ENCODE data around the gene PXMP2. TPM values are rescaled to one million over a fixed set of nuclear protein-coding genes. Genes with fewer than 3 reads are reported as not detected.

The PXMP2 gene
- total and polyA plus RNA-seq, 4 donors: 43.8 to 259 (median 135) TPM

- DNase-seq (ENCODE audit: low spot score): no peak
- TF ChIP-seq RXRA (IDR thresholded peaks at IDR 0.05) (no peak), CTCF (IDR thresholded peaks at IDR 0.05; ENCODE audit: low read depth, low read length, missing input control) (no peak), FOXA1 (IDR thresholded peaks at IDR 0.05) (no peak), EGR1 (IDR thresholded peaks at IDR 0.05; ENCODE audit: low read depth in 2 of 2) (no peak), RAD21 (IDR thresholded peaks at IDR 0.05) (no peak), ATF3 (IDR thresholded peaks at IDR 0.05) (no peak), GABPA (IDR thresholded peaks at IDR 0.05 in 1 of 2, conservative IDR thresholded peaks at IDR 0.05 in 1 of 2) (no peak), REST (IDR thresholded peaks at IDR 0.05) (no peak), HNF4A (conservative IDR thresholded peaks at IDR 0.05) (no peak)
- Histone ChIP-seq H3K4me1 (ENCODE audit: control insufficient read depth in 4 of 4, insufficient read depth in 4 of 4, low read length in 3 of 4) (no peaks in the 10 kb centered on the region), H3K27ac (ENCODE audit: low read depth in 1 of 2, low read length in 2 of 2) (no peak overlapping the region), H3K27me3 (ENCODE audit: control insufficient read depth in 4 of 4, insufficient read depth in 4 of 4, low read length in 3 of 4) (no peaks in the 10 kb centered on the region), H3K9ac (ENCODE audit: low read depth in 1 of 2, low read length in 2 of 2) (no peak overlapping the region), H3K36me3 (ENCODE audit: control insufficient read depth in 4 of 4, insufficient read depth in 3 of 4, low read depth in 1 of 4, low read length in 3 of 4) (peaks cover 16 to 68% (median 39%) of the 10 kb centered on the region in 4 donors), H3K9me3 (ENCODE audit: control insufficient read depth in 4 of 4, low read length in 3 of 4) (no peaks in the 10 kb centered on the region), H3K4me3 (ENCODE audit: low read depth in 1 of 3, low read length in 3 of 3) (no peak overlapping the region)
- WGBS: 94% methylated on average over 7 of the region's 7 CpGs
Observed at GRCh38 chr12:132646850-132647249, 40.5 kb upstream of the PXMP2 start.

- H3K9ac ChIP-seq (ENCODE audit: low read depth in 1 of 2, low read length in 2 of 2): no peak overlapping the region
- peaks cover 11 to 59% (median 34%) of the 10 kb centered on the region in 4 donors for H3K36me3 ChIP-seq (ENCODE audit: control insufficient read depth in 4 of 4, insufficient read depth in 3 of 4, low read depth in 1 of 4, low read length in 3 of 4)
- H3K27me3 ChIP-seq (ENCODE audit: control insufficient read depth in 4 of 4, insufficient read depth in 4 of 4, low read length in 3 of 4): no peaks in the 10 kb centered on the region
- no peaks in the 10 kb centered on the region for H3K4me1 ChIP-seq (ENCODE audit: control insufficient read depth in 4 of 4, insufficient read depth in 4 of 4, low read length in 3 of 4)
- no peak overlapping the region for H3K4me3 ChIP-seq (ENCODE audit: low read depth in 1 of 3, low read length in 3 of 3)
- no peaks in the 10 kb centered on the region for H3K9me3 ChIP-seq (ENCODE audit: control insufficient read depth in 4 of 4, low read length in 3 of 4)
- 96% methylated on average over 10 of the region's 10 CpGs for WGBS
- TF ChIP-seq YY1 (IDR thresholded peaks at IDR 0.05): no peak
- no peak for TF ChIP-seq NR2F2 (IDR thresholded peaks at IDR 0.05)
- no peak for TF ChIP-seq RAD21 (IDR thresholded peaks at IDR 0.05)
- TF ChIP-seq EGR1 (IDR thresholded peaks at IDR 0.05; ENCODE audit: low read depth in 2 of 2): no peak
- TF ChIP-seq FOXA2 (IDR thresholded peaks at IDR 0.05): no peak
- TF ChIP-seq REST (IDR thresholded peaks at IDR 0.05): no peak
- no peak for TF ChIP-seq ZBTB33 (IDR thresholded peaks at IDR 0.05)
- TF ChIP-seq RXRA (IDR thresholded peaks at IDR 0.05): no peak
- no peak for TF ChIP-seq GABPA (IDR thresholded peaks at IDR 0.05 in 1 of 2, conservative IDR thresholded peaks at IDR 0.05 in 1 of 2)
- no peak for TF ChIP-seq FOXA1 (IDR thresholded peaks at IDR 0.05)
- DNase-seq (ENCODE audit: low spot score): no peak
- no peak overlapping the region for H3K27ac ChIP-seq (ENCODE audit: low read depth in 1 of 2, low read length in 2 of 2)
Observed at GRCh38 chr12:132647858-132648257, 39.5 kb upstream of the PXMP2 start.

All from liver (tissue), 9 donors.